ENCODE measurements around the gene ZFPM1. TPM values are rescaled to one million over a fixed set of nuclear protein-coding genes. Genes with fewer than 3 reads are reported as not detected.

ZFPM1 gene
- total RNA-seq, 1 experiment from 2014 or later: 14.6 TPM

DNA sequence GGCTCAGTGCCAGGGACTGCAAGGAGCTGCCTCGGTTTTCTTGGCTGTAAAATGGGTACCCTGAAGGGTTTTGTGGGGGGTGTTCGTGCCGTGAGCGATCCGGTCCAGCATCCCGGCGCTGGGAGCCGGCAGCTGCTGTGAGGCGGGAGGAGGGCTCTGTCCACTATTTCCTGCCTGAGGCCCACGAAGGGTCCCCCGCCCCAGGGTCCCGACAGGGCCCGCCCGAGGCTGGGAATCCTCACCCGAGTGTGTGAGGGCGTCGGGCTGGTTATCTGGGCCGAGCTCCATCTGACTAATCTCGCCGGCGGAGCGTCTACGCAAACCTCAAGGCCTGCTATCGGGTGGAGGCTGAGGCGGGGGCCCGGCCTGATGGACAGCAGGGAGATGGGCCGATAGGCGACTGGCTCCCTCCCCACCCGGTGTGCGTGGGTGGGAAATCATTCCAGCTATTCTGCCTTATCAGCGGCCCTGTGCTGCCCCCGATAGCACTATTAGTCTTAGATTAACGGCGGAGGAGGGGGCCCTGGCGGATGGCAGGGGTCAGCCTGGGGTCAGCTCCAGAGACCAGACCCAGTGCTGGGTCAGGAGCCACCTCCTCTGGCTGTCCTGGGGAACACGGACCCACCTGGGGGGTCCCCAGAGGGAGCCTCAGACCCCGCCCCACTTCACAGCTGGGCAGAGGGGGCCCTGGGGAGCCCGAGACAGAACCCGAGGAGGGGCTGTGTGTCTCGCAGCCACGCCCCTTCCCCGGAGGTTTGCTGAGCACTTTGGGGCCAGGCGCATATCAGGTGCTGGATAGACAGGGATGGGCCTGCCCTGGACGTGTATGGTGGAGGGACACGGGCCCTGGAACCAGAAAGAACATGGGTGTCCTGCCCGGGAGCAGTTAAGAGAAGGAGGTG is 44.7 kb downstream of the ZFPM1 start:
- no peak overlapping the region for H3K4me2 ChIP-seq (ENCODE audit: low read length)
- no peak overlapping the region for H3K27ac ChIP-seq (ENCODE audit: low read depth, low read length)
- no peak overlapping the region for H3K9ac ChIP-seq (ENCODE audit: low read length)
- TF ChIP-seq CBX3 (IDR thresholded peaks at IDR 0.05; ENCODE audit: low read depth): no peak
- TF ChIP-seq EZH2 (IDR thresholded peaks at IDR 0.05): no peak
- no peak for TF ChIP-seq YY1 (IDR thresholded peaks at IDR 0.05; ENCODE audit: extremely low read depth, insufficient replicate concordance, low read depth, low read length)
- no peak for TF ChIP-seq CEBPB (IDR thresholded peaks at IDR 0.05; ENCODE audit: low read depth)
- TF ChIP-seq, protein P1, sequence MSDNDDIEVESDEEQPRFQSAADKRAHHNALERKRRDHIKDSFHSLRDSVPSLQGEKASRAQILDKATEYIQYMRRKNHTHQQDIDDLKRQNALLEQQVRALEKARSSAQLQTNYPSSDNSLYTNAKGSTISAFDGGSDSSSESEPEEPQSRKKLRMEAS (IDR thresholded peaks at IDR 0.05): no peak
- TF ChIP-seq RAD21 (IDR thresholded peaks at IDR 0.05; ENCODE audit: low read depth): no peak
- TF ChIP-seq, protein P2, sequence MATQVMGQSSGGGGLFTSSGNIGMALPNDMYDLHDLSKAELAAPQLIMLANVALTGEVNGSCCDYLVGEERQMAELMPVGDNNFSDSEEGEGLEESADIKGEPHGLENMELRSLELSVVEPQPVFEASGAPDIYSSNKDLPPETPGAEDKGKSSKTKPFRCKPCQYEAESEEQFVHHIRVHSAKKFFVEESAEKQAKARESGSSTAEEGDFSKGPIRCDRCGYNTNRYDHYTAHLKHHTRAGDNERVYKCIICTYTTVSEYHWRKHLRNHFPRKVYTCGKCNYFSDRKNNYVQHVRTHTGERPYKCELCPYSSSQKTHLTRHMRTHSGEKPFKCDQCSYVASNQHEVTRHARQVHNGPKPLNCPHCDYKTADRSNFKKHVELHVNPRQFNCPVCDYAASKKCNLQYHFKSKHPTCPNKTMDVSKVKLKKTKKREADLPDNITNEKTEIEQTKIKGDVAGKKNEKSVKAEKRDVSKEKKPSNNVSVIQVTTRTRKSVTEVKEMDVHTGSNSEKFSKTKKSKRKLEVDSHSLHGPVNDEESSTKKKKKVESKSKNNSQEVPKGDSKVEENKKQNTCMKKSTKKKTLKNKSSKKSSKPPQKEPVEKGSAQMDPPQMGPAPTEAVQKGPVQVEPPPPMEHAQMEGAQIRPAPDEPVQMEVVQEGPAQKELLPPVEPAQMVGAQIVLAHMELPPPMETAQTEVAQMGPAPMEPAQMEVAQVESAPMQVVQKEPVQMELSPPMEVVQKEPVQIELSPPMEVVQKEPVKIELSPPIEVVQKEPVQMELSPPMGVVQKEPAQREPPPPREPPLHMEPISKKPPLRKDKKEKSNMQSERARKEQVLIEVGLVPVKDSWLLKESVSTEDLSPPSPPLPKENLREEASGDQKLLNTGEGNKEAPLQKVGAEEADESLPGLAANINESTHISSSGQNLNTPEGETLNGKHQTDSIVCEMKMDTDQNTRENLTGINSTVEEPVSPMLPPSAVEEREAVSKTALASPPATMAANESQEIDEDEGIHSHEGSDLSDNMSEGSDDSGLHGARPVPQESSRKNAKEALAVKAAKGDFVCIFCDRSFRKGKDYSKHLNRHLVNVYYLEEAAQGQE (IDR thresholded peaks at IDR 0.05; ENCODE audit: low read depth): no peak
- TF ChIP-seq POLR2A (IDR thresholded peaks at IDR 0.05; ENCODE audit: borderline replicate concordance, extremely low read depth, insufficient read depth, insufficient read length): no peak
- no peak for TF ChIP-seq JUND (IDR thresholded peaks at IDR 0.05)
- ATAC-seq: no peak
- BruUV-seq (replicated peaks): no TSS peak
- H3K9me2 ChIP-seq (ENCODE audit: insufficient read depth): no peaks in the 10 kb centered on the region
- ChIA-PET POLR2A (no interaction called here), CTCF (no interaction called here), RAD21 (ENCODE audit: low non-redundant PET in 1 of 2, low total read pairs in 2 of 2, uncharacterized antibody in 2 of 2, unreplicated experiment in 2 of 2) (interaction anchor here in 1 of 2 experiments (0.6 kb wide), 1 partner anchor 98 kb away, joined by 3 read pairs; no protein-coding TSS in a partner anchor)
- DNase-seq (ENCODE audit: low read depth, low spot score): no peak
- H3K36me3 ChIP-seq (ENCODE audit: control insufficient read depth in 1 of 2, insufficient read depth in 2 of 2, low read length in 2 of 2): no peaks in the 10 kb centered on the region
- H3K9me3 ChIP-seq (ENCODE audit: control insufficient read depth in 1 of 2, insufficient read depth in 1 of 2, low read depth in 1 of 2, low read length in 2 of 2): no peaks in the 10 kb centered on the region
- H3K27me3 ChIP-seq (ENCODE audit: insufficient read depth, low read length): no peaks in the 10 kb centered on the region
- H3K4me1 ChIP-seq (ENCODE audit: control insufficient read depth in 1 of 2, insufficient read depth in 2 of 2, low read length in 2 of 2): no peaks in the 10 kb centered on the region
- no peak overlapping the region for H3K4me3 ChIP-seq (replicated peaks in 1 of 2; ENCODE audit: low read depth in 1 of 2, low read length in 2 of 2)
- H2AFZ ChIP-seq (ENCODE audit: low read depth, low read length, poor library complexity, severe bottlenecking): no peak overlapping the region
- H4K20me1 ChIP-seq (ENCODE audit: insufficient read depth): no peaks in the 10 kb centered on the region
- no peaks in the 10 kb centered on the region for H3K79me2 ChIP-seq (ENCODE audit: insufficient read depth, low read length)
- intact Hi-C loops (cut with micrococcal nuclease): no loop called here

Data from HCT116 (cell line).